Progenitor cell of endocrine pancreas (in vitro differentiated cells): ENCODE data around the gene RGL4. TPM values are rescaled to one million over a fixed set of nuclear protein-coding genes. Genes with fewer than 3 reads are reported as not detected.
"Not testable (repeated sequence)": the region's sequence is repeated elsewhere in the genome, so short reads cannot be mapped to it uniquely, and the experiment has no call there.

ENCODE experiments used
- DNase-seq: peaks from one replicate; pipeline ENCODE4 v3.0.0; 2021; ENCODE audit warnings: low spot score; ENCODE audit not compliant: unreplicated experiment
- H3K27ac Mint-ChIP-seq: 2 replicates; pipeline ENCODE4 v1.8.0; 2021; ENCODE audit warnings: mild to moderate bottlenecking, moderate library complexity, mixed read lengths
- H3K27me3 Mint-ChIP-seq: 2 replicates; pipeline ENCODE4 v1.8.0; 2021; ENCODE audit warnings: mixed read lengths
- H3K36me3 Mint-ChIP-seq: 2 replicates; pipeline ENCODE4 v1.8.0; 2022; ENCODE audit warnings: mixed read lengths; ENCODE audit not compliant: insufficient read depth
- H3K4me1 Mint-ChIP-seq: 2 replicates; pipeline ENCODE4 v1.8.0; 2021; ENCODE audit warnings: low read depth, mixed read lengths
- H3K4me3 Mint-ChIP-seq: 2 replicates; pipeline ENCODE4 v1.8.0; 2021; ENCODE audit warnings: low read depth, mild to moderate bottlenecking, moderate library complexity, mixed read lengths
- H3K9me3 Mint-ChIP-seq: 2 replicates; pipeline ENCODE4 v1.8.0; 2021; ENCODE audit warnings: low read depth, mixed read lengths
- total RNA-seq: library from RNA; stranded (reverse); gene quantifications from 2 replicates; pipeline ENCODE4 v1.2.1, GENCODE V29; 2021
- TF ChIP-seq, protein P1 (sequence below): fragments of 200-600 bp; sonication (generic); IDR thresholded peaks from one replicate; pipeline ENCODE4 v1.5.0; 2021; ENCODE audit warnings: antibody characterized with exemption, mild to moderate bottlenecking; ENCODE audit not compliant: unreplicated experiment

RGL4 gene
- total RNA-seq, 1 donor from 2014 or later = 0.07 TPM

DNA sequence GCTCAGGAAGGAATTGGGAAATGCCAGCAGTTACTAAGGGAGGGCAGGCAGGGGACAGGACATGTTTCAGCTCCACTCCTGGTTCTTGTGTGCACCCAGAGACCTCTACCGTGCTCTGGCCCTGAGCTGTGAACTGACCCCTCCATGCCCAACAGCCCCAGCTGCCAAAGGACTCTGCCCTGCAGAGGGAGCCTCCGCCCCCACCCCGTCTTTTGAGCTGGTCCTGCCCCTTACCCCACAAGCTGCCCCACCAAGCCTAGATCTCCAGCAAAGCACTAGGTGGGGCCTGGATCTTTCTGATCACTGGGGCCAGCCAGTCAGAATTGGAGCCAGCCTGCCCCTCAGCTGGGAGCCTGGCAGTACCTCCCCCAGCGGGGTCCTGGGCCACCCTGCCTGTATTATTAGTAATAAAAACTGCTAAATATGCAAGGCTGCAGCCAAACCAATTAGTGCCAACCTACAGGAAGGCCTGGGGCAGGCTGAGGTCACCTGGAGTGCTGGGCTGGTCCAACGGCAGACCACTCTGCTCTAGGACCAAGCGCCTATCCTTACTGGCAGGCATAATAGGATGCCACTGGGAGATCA lies 34.8 kb upstream of the RGL4 start:
- no peak overlapping the region for H3K27ac Mint-ChIP-seq
- no peak overlapping the region for H3K4me3 Mint-ChIP-seq
- no peaks in the 10 kb centered on the region for H3K9me3 Mint-ChIP-seq
- TF ChIP-seq, protein P1, sequence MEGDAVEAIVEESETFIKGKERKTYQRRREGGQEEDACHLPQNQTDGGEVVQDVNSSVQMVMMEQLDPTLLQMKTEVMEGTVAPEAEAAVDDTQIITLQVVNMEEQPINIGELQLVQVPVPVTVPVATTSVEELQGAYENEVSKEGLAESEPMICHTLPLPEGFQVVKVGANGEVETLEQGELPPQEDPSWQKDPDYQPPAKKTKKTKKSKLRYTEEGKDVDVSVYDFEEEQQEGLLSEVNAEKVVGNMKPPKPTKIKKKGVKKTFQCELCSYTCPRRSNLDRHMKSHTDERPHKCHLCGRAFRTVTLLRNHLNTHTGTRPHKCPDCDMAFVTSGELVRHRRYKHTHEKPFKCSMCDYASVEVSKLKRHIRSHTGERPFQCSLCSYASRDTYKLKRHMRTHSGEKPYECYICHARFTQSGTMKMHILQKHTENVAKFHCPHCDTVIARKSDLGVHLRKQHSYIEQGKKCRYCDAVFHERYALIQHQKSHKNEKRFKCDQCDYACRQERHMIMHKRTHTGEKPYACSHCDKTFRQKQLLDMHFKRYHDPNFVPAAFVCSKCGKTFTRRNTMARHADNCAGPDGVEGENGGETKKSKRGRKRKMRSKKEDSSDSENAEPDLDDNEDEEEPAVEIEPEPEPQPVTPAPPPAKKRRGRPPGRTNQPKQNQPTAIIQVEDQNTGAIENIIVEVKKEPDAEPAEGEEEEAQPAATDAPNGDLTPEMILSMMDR = no peak
- H3K4me1 Mint-ChIP-seq = no peaks in the 10 kb centered on the region
- DNase-seq = no peak
- H3K27me3 Mint-ChIP-seq = no peaks in the 10 kb centered on the region
- H3K36me3 Mint-ChIP-seq = peaks cover 17% of the 10 kb centered on the region

DNA sequence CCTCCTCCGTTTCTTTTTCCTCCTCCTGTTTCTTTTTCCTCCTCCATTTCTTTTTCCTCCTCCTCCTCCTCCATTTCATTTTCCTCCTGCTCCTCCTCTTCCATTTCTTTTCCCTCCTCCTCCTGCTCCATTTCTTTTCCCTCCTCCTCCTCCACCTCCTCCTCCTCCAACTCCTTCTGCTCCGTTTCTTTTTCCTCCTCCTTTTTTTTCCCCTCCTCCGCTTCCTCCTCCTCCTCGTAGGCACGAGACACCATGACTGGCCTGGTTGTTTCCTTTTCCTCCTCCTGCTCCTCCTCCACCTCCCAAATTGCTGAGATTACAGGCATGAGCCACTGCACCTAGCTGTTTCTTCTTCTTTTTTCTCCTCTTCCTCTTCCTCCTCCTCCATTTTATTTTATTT lies 33.1 kb upstream of the RGL4 start:
- H3K4me3 Mint-ChIP-seq = no peak overlapping the region
- H3K27ac Mint-ChIP-seq = no peak overlapping the region
- TF ChIP-seq, protein P1 = no peak
- no peaks in the 10 kb centered on the region for H3K27me3 Mint-ChIP-seq
- no peaks in the 10 kb centered on the region for H3K4me1 Mint-ChIP-seq
- DNase-seq = no peak
- H3K36me3 Mint-ChIP-seq = peaks cover 25% of the 10 kb centered on the region
- H3K9me3 Mint-ChIP-seq = peaks cover 4% of the 10 kb centered on the region

DNA sequence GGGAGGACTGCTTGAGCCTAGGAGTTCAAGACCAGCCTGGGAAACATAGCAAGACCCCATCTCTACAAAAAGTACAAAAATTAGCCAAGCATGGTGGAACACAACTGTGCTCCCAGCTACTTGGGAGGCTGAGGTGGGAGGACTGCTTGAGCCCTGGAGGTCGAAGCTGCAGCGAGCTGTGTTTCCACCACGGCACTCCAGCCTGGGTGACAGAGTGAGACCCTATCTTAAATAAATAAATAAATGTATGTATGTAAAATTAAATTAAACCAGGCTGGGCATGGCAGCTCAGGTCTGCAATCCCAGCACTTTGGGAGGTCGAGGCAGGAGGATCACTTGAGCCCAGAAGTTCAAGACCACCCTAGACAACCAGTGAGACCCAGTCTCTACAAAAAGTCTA lies 30.4 kb upstream of the RGL4 start:
- Mint-ChIP-seq H3K9me3 (peaks cover 10% of the 10 kb centered on the region), H3K36me3 (peaks cover 45% of the 10 kb centered on the region)
- DNase-seq, H3K27me3 Mint-ChIP-seq, H3K4me1 Mint-ChIP-seq, H3K4me3 Mint-ChIP-seq, H3K27ac Mint-ChIP-seq: not testable (repeated sequence)

DNA sequence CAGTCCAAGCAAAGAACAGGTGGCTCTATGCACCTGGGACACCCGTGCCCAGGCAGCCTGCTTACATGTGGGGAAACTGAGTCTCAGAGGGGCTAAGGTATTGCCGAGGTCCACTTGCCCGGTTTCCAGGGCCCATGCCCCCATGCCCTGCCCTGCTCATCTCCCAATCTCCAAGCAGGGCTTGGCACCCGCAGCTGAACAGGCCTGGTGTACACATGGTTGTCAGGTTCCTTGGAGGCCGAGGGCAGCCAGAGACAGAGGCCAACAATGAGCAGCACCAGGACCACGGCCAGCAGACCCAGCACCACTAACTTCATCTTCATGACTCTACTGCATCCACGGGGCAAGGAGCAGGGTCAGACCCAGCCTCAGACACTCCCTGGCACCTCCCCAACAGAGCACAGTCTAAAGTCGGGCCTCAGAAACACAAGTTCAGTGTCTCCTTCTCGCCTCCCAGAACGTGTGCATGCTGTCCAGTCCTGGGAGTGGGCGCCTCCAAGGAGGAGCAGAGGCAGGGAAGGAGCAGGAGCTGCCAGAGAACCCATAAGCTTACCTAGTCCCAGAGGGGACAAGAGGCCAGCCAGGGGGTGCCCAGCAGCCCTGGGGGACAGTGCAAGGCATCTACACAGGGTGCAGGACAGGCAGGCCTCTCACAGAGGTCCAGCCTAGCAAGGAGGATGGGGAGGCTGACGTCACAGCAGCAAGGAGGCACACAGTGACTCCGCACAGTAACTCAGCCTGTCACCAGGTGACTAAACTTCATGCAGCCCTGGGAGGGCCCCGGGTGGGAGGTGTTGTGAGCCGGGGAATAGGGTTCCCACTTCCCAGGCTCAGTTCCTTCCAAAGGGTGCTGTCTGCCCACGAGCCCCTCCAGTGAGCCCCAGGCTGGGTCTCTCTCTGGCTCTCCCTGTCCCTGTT lies 20.2 kb upstream of the RGL4 start:
- Mint-ChIP-seq H3K27ac (no peak overlapping the region), H3K36me3 (peaks cover 19% of the 10 kb centered on the region), H3K4me3 (no peak overlapping the region), H3K4me1 (peaks cover 17% of the 10 kb centered on the region), H3K9me3 (no peaks in the 10 kb centered on the region), H3K27me3 (no peaks in the 10 kb centered on the region)
- DNase-seq = no peak
- TF ChIP-seq, protein P1 = no peak

DNA sequence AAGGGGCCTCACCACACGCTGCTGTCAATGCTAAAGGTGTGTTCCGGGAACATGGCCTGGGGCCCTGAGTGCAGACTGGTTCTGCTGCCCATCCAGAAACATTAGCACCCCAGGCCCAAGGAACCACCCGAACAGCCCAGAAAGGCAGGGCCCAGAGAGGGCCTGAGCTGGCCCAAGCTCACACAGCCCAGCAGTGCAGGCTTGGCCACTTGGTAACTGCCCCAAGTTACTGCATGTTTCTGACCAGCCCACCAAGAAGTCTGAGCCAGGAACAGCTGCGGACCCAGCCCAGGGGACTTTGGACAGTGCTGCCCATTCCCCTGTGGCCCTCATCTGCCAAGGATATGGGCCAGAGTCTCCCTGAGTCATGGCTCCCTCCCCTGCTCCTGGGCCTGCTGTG lies 19.4 kb upstream of the RGL4 start:
- not testable (repeated sequence) for DNase-seq

DNA sequence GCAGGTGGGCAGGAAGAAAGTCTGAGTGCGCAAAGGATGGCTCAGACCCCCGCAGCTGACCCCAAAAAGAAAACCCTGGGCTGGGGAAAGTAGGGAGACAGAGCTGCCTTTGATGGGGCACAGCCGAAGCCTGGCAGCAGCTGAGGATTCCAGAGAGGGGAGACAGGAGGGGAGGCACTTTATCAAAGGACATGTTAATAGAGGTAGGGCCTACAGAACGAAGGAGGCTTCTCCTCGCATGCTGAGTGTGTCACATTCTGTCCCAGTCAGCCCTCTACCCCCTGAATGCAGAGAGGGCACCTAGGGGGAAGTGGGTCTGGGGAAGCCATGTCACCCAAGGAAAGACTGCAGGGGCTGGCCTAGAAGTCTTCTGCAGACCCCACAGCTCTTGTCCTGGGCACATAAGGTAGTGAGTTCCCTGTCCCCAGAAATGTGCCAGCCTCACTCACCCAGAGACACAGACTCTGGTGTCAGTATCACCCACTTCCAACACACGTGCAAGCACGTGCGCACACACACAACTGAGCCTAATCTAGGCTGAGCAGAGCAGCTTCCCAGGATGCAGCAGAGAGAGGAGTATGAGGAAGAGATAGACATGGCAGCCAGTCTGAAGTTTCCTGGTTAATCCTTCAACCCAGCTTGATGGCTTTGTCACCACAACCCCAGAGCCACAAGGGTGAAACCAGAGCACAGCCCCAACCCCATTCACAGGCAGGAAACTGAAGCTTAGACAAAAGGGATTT lies 18.3 kb upstream of the RGL4 start:
- not testable (repeated sequence) for DNase-seq, H3K36me3 Mint-ChIP-seq, H3K9me3 Mint-ChIP-seq, H3K4me3 Mint-ChIP-seq, H3K27me3 Mint-ChIP-seq
- peak overlapping the region; percentile 25 for H3K27ac Mint-ChIP-seq
- peaks cover 22% of the 10 kb centered on the region for H3K4me1 Mint-ChIP-seq

More for the DNA sequence above, 19.4 kb upstream of the RGL4 start:
- not testable (repeated sequence) for H3K27me3 Mint-ChIP-seq, H3K9me3 Mint-ChIP-seq, H3K27ac Mint-ChIP-seq, H3K4me3 Mint-ChIP-seq
- H3K36me3 Mint-ChIP-seq = peaks cover 13% of the 10 kb centered on the region
- H3K4me1 Mint-ChIP-seq = peaks cover 20% of the 10 kb centered on the region
